Trophoblast cell (in vitro differentiated cells and primary cell): Measurements from ENCODE around the gene CGGBP1.

Experiments used
- DNase-seq, 2 donors: peaks; one replicate each; pipeline ENCODE4 v3.0.0-alpha.2; 2016
- H2AFZ ChIP-seq: 2 replicates; pipeline ENCODE4 v1.6.1; 2013; ENCODE audit warnings: low read length, moderate library complexity, mild to moderate bottlenecking; ENCODE audit not compliant: insufficient read depth, poor library complexity
- H2AK5ac ChIP-seq: 2 replicates; pipeline ENCODE4 v1.6.1; 2013; ENCODE audit warnings: mild to moderate bottlenecking, low read length
- H2BK120ac ChIP-seq: 2 replicates; pipeline ENCODE4 v1.6.1; 2013; ENCODE audit warnings: low read length, mild to moderate bottlenecking, moderate library complexity; ENCODE audit not compliant: insufficient read depth, poor library complexity
- H2BK12ac ChIP-seq: 2 replicates; pipeline ENCODE4 v1.6.1; 2013; ENCODE audit warnings: mild to moderate bottlenecking, low read length, moderate library complexity
- H2BK5ac ChIP-seq: 2 replicates; pipeline ENCODE4 v1.6.1; 2013; ENCODE audit warnings: low read length, low read depth, moderate library complexity, mild to moderate bottlenecking; ENCODE audit not compliant: poor library complexity
- H3K14ac ChIP-seq: 2 replicates; pipeline ENCODE4 v1.6.1; 2013; ENCODE audit warnings: mild to moderate bottlenecking, low read length
- H3K18ac ChIP-seq: 2 replicates; pipeline ENCODE4 v1.6.1; 2013; ENCODE audit warnings: mild to moderate bottlenecking, low read length
- H3K23ac ChIP-seq: 2 replicates; pipeline ENCODE4 v1.6.1; 2013; ENCODE audit warnings: low read length
- H3K27ac ChIP-seq: 2 replicates; pipeline ENCODE4 v1.5.1; 2013; ENCODE audit warnings: low read depth, mild to moderate bottlenecking, inconsistent platforms, low read length, moderate library complexity
- H3K27me3 ChIP-seq: 2 replicates; pipeline ENCODE4 v1.6.1; 2013; ENCODE audit warnings: inconsistent platforms, mild to moderate bottlenecking, low read length, moderate library complexity; ENCODE audit not compliant: insufficient read depth
- H3K36me3 ChIP-seq, 2 experiments: 1 replicate in 1 of 2; 2 replicates in 1 of 2; pipeline ENCODE4 v1.6.1; 2013; ENCODE audit warnings: low read length in 2 of 2, mild to moderate bottlenecking in 2 of 2, moderate library complexity in 1 of 2; ENCODE audit not compliant: insufficient read depth in 2 of 2, control insufficient read depth in 1 of 2
- H3K4ac ChIP-seq: 2 replicates; pipeline ENCODE4 v1.6.1; 2013; ENCODE audit warnings: low read depth, mild to moderate bottlenecking, low read length, moderate library complexity
- H3K4me1 ChIP-seq, 2 experiments: 1 replicate in 1 of 2; 2 replicates in 1 of 2; pipeline ENCODE4 v1.6.1; 2013; ENCODE audit warnings: low read length in 2 of 2, mild to moderate bottlenecking in 2 of 2, moderate library complexity in 1 of 2; ENCODE audit not compliant: insufficient read depth in 2 of 2, control insufficient read depth in 1 of 2
- H3K4me2 ChIP-seq: 2 replicates; pipeline ENCODE4 v1.6.1; 2013; ENCODE audit warnings: inconsistent platforms, mild to moderate bottlenecking, low read length, moderate library complexity
- H3K4me3 ChIP-seq: 2 replicates; pipeline ENCODE4 v1.5.1; 2013; ENCODE audit warnings: mild to moderate bottlenecking, low read depth, low read length, inconsistent platforms
- H3K79me1 ChIP-seq: one replicate; pipeline ENCODE4 v1.6.1; 2013; ENCODE audit warnings: low read length
- H3K79me2 ChIP-seq: 2 replicates; pipeline ENCODE4 v1.6.1; 2013; ENCODE audit warnings: low read length, mild to moderate bottlenecking; ENCODE audit not compliant: control insufficient read depth, insufficient read depth, poor library complexity
- H3K9ac ChIP-seq: 2 replicates; pipeline ENCODE4 v1.6.1; 2013; ENCODE audit warnings: mild to moderate bottlenecking, low read length
- H3K9me3 ChIP-seq: 2 replicates; pipeline ENCODE4 v1.6.1; 2013; ENCODE audit warnings: low read depth, mild to moderate bottlenecking, control low read depth, inconsistent platforms, low read length; ENCODE audit not compliant: insufficient read depth
- H4K12ac ChIP-seq: 2 replicates; pipeline ENCODE4 v1.6.1; 2013; ENCODE audit warnings: low read depth, mild to moderate bottlenecking, low read length, moderate library complexity
- H4K8ac ChIP-seq: 2 replicates; pipeline ENCODE4 v1.6.1; 2013; ENCODE audit warnings: low read depth, mild to moderate bottlenecking, low read length, moderate library complexity
- H4K91ac ChIP-seq: one replicate; pipeline ENCODE4 v1.6.1; 2013; ENCODE audit warnings: low read depth, mild to moderate bottlenecking, low read length, moderate library complexity
- WGBS: extraction: QIAGEN DNeasy Blood & Tissue Kit; methylation state at CpG from one replicate; pipeline ENCODE4 v1.1.7; 2013; ENCODE audit warnings: missing lambda C conversion rate; ENCODE audit not compliant: insufficient read length, insufficient coverage; ENCODE audit errors: extremely low coverage; 5-methylcytosine and 5-hydroxymethylcytosine counted together

CGGBP1 gene

DNA sequence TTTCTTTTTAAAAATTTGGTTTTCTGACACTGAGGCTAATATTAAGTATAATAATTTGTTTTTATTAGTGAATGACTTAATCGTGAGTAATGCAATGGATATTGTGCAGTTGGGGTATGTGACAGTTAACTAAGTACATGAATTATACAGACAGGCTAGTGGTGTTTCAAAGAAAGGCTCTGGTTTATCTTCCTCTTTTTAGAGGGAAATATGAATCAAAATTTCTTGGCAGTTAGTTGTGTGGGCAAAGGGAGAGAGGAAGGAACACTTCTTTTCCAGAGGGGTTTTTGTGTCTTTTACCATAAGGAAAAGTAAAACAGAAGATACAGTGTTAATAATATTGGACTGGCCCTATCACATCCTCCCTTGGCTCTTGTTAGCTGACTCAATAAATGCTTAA is 2.9 kb upstream of the CGGBP1 start:
- H2BK120ac ChIP-seq = no peak overlapping the region
- no peak overlapping the region for H2BK5ac ChIP-seq
- H2AFZ ChIP-seq = no peak overlapping the region
- H3K27me3 ChIP-seq = no peaks in the 10 kb centered on the region
- H3K9ac ChIP-seq = no peak overlapping the region
- no peak overlapping the region for H3K4me3 ChIP-seq
- no peak overlapping the region for H4K91ac ChIP-seq
- H4K8ac ChIP-seq = no peak overlapping the region
- no peak overlapping the region for H3K14ac ChIP-seq
- H3K18ac ChIP-seq = no peak overlapping the region
- H3K27ac ChIP-seq = no peak overlapping the region
- 100% methylated on average over 1 of the region's 1 CpG for WGBS
- H3K79me2 ChIP-seq = peaks cover 16% of the 10 kb centered on the region
- H2AK5ac ChIP-seq = no peak overlapping the region
- no peak overlapping the region for H3K23ac ChIP-seq
- no peak overlapping the region for H3K4ac ChIP-seq
- H2BK12ac ChIP-seq = no peak overlapping the region
- H3K79me1 ChIP-seq = peaks cover 15% of the 10 kb centered on the region
- no peak for DNase-seq
- no peaks in the 10 kb centered on the region for H3K9me3 ChIP-seq
- H3K4me2 ChIP-seq = no peak overlapping the region
- no peaks in the 10 kb centered on the region for H3K4me1 ChIP-seq
- H4K12ac ChIP-seq = no peak overlapping the region
- H3K36me3 ChIP-seq = no peaks in the 10 kb centered on the region

DNA sequence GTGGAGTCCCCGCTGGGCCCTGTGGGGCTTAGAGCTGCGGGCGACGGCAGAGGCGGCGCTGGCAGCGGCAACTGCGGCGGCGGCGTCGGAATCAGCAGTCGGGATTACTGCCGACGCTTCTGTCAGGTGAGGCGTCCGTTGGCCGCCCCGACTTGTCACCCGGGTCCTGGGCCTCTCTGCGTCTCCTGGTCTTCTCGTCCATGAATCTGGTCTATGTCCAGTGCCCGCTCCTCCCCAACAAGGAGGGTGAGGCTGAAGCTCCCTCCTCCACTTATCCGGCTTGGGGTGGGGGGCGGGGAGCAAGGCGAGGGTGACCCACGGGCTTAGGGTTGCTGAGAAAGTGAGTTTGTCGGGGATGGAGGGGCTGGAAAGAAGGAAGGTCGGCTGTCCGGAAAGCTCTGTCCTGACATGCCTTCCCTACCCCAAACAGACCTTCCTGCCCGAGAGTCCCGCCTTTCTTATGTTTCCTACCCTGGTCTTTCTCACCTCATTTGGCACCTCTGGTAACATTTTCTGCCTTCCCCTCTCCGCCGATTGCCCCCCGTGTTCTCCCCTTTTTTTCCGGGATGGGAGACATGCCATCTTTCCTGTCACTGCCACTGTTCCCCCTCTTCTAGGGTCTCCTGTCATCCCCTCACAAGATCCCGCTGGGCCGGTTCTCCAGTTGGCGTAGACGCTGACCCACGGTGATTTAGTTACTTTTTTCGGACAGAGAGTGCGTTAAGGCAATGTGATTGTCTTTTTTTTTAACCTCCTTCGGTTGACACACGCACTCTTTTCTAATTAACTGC is 770 bp upstream of the CGGBP1 start:
- H3K36me3 ChIP-seq = peaks cover 4 to 6% of the 10 kb centered on the region in 2 experiments
- H2AK5ac ChIP-seq = peak overlapping the region; percentile 48
- no peak overlapping the region for H3K23ac ChIP-seq
- DNase-seq = peak in 1 of 2 donors; percentile 30
- H3K4ac ChIP-seq = peak overlapping the region; percentile 71
- H3K14ac ChIP-seq = peak overlapping the region; percentile 93
- peak overlapping the region; percentile 96 for H4K12ac ChIP-seq
- no CpG with 5 or more reads among the region's 45 CpGs for whole genome bisulfite sequencing
- peak overlapping the region; percentile 86 for H4K8ac ChIP-seq
- H4K91ac ChIP-seq = peak overlapping the region; percentile 67
- H2BK120ac ChIP-seq = peak overlapping the region; percentile 85
- H3K4me3 ChIP-seq = peak overlapping the region; percentile 98
- peaks cover 16% of the 10 kb centered on the region for H3K79me2 ChIP-seq
- peak overlapping the region; percentile 75 for H3K27ac ChIP-seq
- H3K79me1 ChIP-seq = peaks cover 15% of the 10 kb centered on the region
- peak overlapping the region; percentile 85 for H2BK5ac ChIP-seq
- peak overlapping the region; percentile 96 for H3K9ac ChIP-seq
- no peaks in the 10 kb centered on the region for H3K27me3 ChIP-seq
- H3K4me2 ChIP-seq = peak overlapping the region; percentile 66
- H3K4me1 ChIP-seq = no peaks in the 10 kb centered on the region
- H2AFZ ChIP-seq = peak overlapping the region; percentile 96
- H3K18ac ChIP-seq = peak overlapping the region; percentile 89
- no peaks in the 10 kb centered on the region for H3K9me3 ChIP-seq
- peak overlapping the region; percentile 78 for H2BK12ac ChIP-seq

DNA sequence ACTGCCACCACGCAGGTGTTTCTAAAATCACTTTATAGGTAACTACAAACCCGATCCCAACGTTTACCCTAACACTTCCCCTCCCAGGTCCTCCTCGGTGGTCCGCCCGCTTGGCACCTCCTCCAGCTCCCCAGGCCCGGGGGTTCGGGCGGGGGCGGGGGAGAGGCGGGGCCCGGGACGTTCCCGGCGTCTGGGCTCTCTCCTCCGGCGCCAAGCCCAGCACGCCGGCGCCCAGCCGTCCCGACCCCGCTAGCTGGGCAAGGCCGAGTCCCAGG is 562 bp downstream of the CGGBP1 start:
- Histone ChIP-seq H3K4me1 (no peaks in the 10 kb centered on the region), H3K9me3 (no peaks in the 10 kb centered on the region), H2AK5ac (no peak overlapping the region), H3K18ac (peak overlapping the region; percentile 94), H3K79me1 (peaks cover 15% of the 10 kb centered on the region), H2AFZ (peak overlapping the region; percentile 91), H3K4me2 (peak overlapping the region; percentile 65), H3K4ac (peak overlapping the region; percentile 72), H4K12ac (peak overlapping the region; percentile 100), H3K23ac (no peak overlapping the region), H2BK12ac (no peak overlapping the region), H4K91ac (peak overlapping the region; percentile 96), H2BK120ac (peak overlapping the region; percentile 91), H3K79me2 (peaks cover 16% of the 10 kb centered on the region), H3K36me3 (peaks cover 4 to 6% of the 10 kb centered on the region in 2 experiments), H3K4me3 (peak overlapping the region; percentile 96), H3K27me3 (no peaks in the 10 kb centered on the region), H4K8ac (peak overlapping the region; percentile 96), H3K14ac (peak overlapping the region; percentile 97), H3K9ac (peak overlapping the region; percentile 99), H2BK5ac (peak overlapping the region; percentile 95), H3K27ac (peak overlapping the region; percentile 97)
- WGBS = no CpG with 5 or more reads among the region's 24 CpGs
- no peak for DNase-seq

DNA sequence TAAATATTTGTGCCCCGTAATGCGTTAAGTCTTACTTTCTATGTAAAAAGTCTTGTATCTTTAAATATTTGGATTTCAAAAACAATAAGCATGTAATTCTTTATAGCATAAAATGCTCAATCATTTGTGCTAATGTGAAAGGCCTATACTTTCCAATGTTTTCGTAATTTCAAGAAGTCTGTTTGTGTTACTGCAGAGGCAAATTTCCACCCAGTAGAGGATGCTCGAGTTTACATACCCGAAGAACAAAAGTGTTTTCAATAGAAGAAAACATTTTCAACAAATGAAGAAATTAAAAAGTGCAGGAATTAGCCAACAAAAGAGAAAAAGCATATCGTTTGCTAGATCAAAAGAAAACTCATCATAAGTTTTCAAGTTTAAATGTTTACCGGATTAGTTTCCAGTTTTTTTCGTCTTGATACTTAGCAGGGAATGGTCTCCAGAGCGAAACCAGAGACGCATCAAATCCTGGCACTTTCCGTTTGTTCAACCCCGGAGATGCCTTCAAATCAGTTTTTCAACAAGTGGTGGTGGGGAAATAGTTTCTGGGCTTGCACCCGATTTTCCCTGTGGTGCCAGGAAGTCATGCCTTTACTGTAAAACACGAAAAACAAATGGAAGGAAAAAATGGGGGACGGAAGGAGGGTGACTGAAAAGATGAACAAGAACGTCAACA is 1.0 kb downstream of the CGGBP1 start:
- WGBS = no CpG with 5 or more reads among the region's 16 CpGs
- no peak overlapping the region for H2AFZ ChIP-seq
- peak overlapping the region; percentile 70 for H4K12ac ChIP-seq

More for the DNA sequence above, 1.0 kb downstream of the CGGBP1 start:
- H3K27me3 ChIP-seq = no peaks in the 10 kb centered on the region
- H3K9me3 ChIP-seq = no peaks in the 10 kb centered on the region
- H3K18ac ChIP-seq = peak overlapping the region; percentile 86
- H3K4me3 ChIP-seq = peak overlapping the region; percentile 96
- H3K27ac ChIP-seq = peak overlapping the region; percentile 97
- peak in 1 of 2 donors; percentile 5 for DNase-seq
- no peak overlapping the region for H2BK12ac ChIP-seq
- no peaks in the 10 kb centered on the region for H3K4me1 ChIP-seq
- H3K9ac ChIP-seq = peak overlapping the region; percentile 19
- peaks cover 4 to 6% of the 10 kb centered on the region in 2 experiments for H3K36me3 ChIP-seq
- no peak overlapping the region for H2BK120ac ChIP-seq
- H4K8ac ChIP-seq = peak overlapping the region; percentile 60
- H2AK5ac ChIP-seq = peak overlapping the region; percentile 46
- H3K79me1 ChIP-seq = peaks cover 15% of the 10 kb centered on the region
- H3K4ac ChIP-seq = no peak overlapping the region
- H3K79me2 ChIP-seq = peaks cover 16% of the 10 kb centered on the region
- H2BK5ac ChIP-seq = peak overlapping the region; percentile 68
- peak overlapping the region; percentile 65 for H3K4me2 ChIP-seq
- H3K23ac ChIP-seq = no peak overlapping the region
- H3K14ac ChIP-seq = peak overlapping the region; percentile 70
- peak overlapping the region; percentile 47 for H4K91ac ChIP-seq
